Liver (tissue), 9 donors: Measurements from ENCODE around the gene MRGPRX2. TPM values are rescaled to one million over a fixed set of nuclear protein-coding genes. Genes with fewer than 3 reads are reported as not detected.

Source experiments
- DNase-seq: peaks from one replicate; pipeline ENCODE4 v3.0.0-alpha.2; 2017; ENCODE audit warnings: low spot score
- H3K27ac ChIP-seq, 2 donors: one replicate each; pipeline ENCODE4 v1.7.0; 2013; ENCODE audit warnings: inconsistent platforms in 2 of 2, low read length in 2 of 2, control low read depth in 1 of 2, low read depth in 1 of 2, mild to moderate bottlenecking in 1 of 2
- H3K27me3 ChIP-seq, 4 donors: one replicate each; pipeline versions ENCODE4 v1.6.1 to v1.7.0; 2013; ENCODE audit warnings: low read length in 3 of 4, inconsistent platforms in 1 of 4, mild to moderate bottlenecking in 1 of 4, moderate library complexity in 1 of 4; ENCODE audit not compliant: control insufficient read depth in 4 of 4, insufficient read depth in 4 of 4
- H3K36me3 ChIP-seq, 4 donors: one replicate each; pipeline versions ENCODE4 v1.6.1 to v1.7.0; 2013; ENCODE audit warnings: low read length in 3 of 4, mild to moderate bottlenecking in 3 of 4, low read depth in 1 of 4, moderate library complexity in 1 of 4; ENCODE audit not compliant: control insufficient read depth in 4 of 4, insufficient read depth in 3 of 4
- H3K4me1 ChIP-seq, 4 donors: one replicate each; pipeline versions ENCODE4 v1.6.1 to v1.7.0; 2013; ENCODE audit warnings: low read length in 3 of 4, mild to moderate bottlenecking in 3 of 4, moderate library complexity in 1 of 4; ENCODE audit not compliant: control insufficient read depth in 4 of 4, insufficient read depth in 4 of 4
- H3K4me3 ChIP-seq, 3 donors: one replicate each; pipeline versions ENCODE4 v1.6.1 to v1.7.0; 2013; ENCODE audit warnings: low read length in 3 of 3, control low read depth in 1 of 3, low read depth in 1 of 3, mild to moderate bottlenecking in 1 of 3
- H3K9ac ChIP-seq, 2 donors: one replicate each; pipeline ENCODE4 v1.7.0; 2013; ENCODE audit warnings: low read length in 2 of 2, mild to moderate bottlenecking in 2 of 2, moderate library complexity in 2 of 2, control low read depth in 1 of 2, low read depth in 1 of 2
- H3K9me3 ChIP-seq, 4 donors: one replicate each; pipeline versions ENCODE4 v1.6.1 to v1.7.0; 2013; ENCODE audit warnings: low read length in 3 of 4; ENCODE audit not compliant: control insufficient read depth in 4 of 4
- EGR1 ChIP-seq, 2 donors: IDR thresholded peaks; 2 replicates each; pipeline ENCODE4 v1.6.1; 2016 to 2018; ENCODE audit warnings: antibody characterized with exemption in 2 of 2, low read depth in 2 of 2
- FOXA1 ChIP-seq: IDR thresholded peaks from 2 replicates; pipeline ENCODE4 v1.6.1; 2016; ENCODE audit warnings: antibody characterized with exemption
- FOXA2 ChIP-seq: IDR thresholded peaks from 2 replicates; pipeline ENCODE4 v1.6.1; 2016; ENCODE audit warnings: antibody characterized with exemption
- GABPA ChIP-seq, 2 donors: IDR thresholded peaks in 1 of 2; conservative IDR thresholded peaks in 1 of 2; 2 replicates each; pipeline ENCODE4 v1.6.1; 2016; ENCODE audit warnings: antibody characterized with exemption in 2 of 2, mild to moderate bottlenecking in 1 of 2, moderate library complexity in 1 of 2
- HNF4G ChIP-seq: IDR thresholded peaks from 2 replicates; pipeline ENCODE4 v1.6.1; 2016; ENCODE audit warnings: antibody characterized with exemption
- JUND ChIP-seq, 2 donors: IDR thresholded peaks; 2 replicates each; pipeline ENCODE4 v1.6.1; 2016; ENCODE audit warnings: antibody characterized with exemption in 2 of 2
- RAD21 ChIP-seq, 2 donors: IDR thresholded peaks; 2 replicates each; pipeline ENCODE4 v1.6.1; 2016; ENCODE audit warnings: antibody characterized with exemption in 2 of 2, mild to moderate bottlenecking in 2 of 2
- RXRA ChIP-seq, 2 donors: IDR thresholded peaks; 2 replicates each; pipeline ENCODE4 v1.6.1; 2017 to 2018; ENCODE audit warnings: antibody characterized with exemption in 2 of 2, mild to moderate bottlenecking in 1 of 2
- WGBS: extraction: QIAGEN DNeasy Blood & Tissue Kit; methylation state at CpG from one replicate; pipeline ENCODE4 v1.1.7; 2013; 5-methylcytosine and 5-hydroxymethylcytosine counted together
- polyA plus RNA-seq, 2 donors: library from polyadenylated mRNA; stranded (reverse) in 1 of 2; unstranded in 1 of 2; fragments of 200-250 nt in 1 of 2; fragments of >200 nt in 1 of 2; fragmentation: Nextera tagmentation in 1 of 2; extraction: Ambion mirVana in 1 of 2; gene quantifications; one replicate each; pipeline versions ENCODE4 v1.2.1 to v1.2.3, GENCODE V29; 2013 to 2015
- total RNA-seq, 2 donors: library from RNA; depleted of rRNA; stranded (reverse); fragments of >200 nt; gene quantifications; one replicate each; pipeline ENCODE4 v1.2.3, GENCODE V29; 2014
- TF ChIP-seq, protein P1 (sequence below): IDR thresholded peaks from 2 replicates; pipeline ENCODE4 v1.6.1; 2016; ENCODE audit warnings: antibody characterized with exemption
- TF ChIP-seq, protein P2 (sequence below): fragments of 150-350 bp; IDR thresholded peaks from 2 replicates; pipeline ENCODE4 v1.5.1; 2017; ENCODE audit warnings: improper control_type of control experiment, low read depth, low read length; ENCODE audit not compliant: missing input control
- TF ChIP-seq, protein P3 (sequence below): IDR thresholded peaks from 2 replicates; pipeline ENCODE4 v1.6.1; 2016; ENCODE audit warnings: antibody characterized with exemption, mild to moderate bottlenecking
- donor health status: healthy.
- donor health status: healthy.
- donor health status: healthy.
- donor health status: healthy.
- donor health status: healthy.

MRGPRX2 gene
- total and polyA plus RNA-seq, 4 donors: not detected

DNA sequence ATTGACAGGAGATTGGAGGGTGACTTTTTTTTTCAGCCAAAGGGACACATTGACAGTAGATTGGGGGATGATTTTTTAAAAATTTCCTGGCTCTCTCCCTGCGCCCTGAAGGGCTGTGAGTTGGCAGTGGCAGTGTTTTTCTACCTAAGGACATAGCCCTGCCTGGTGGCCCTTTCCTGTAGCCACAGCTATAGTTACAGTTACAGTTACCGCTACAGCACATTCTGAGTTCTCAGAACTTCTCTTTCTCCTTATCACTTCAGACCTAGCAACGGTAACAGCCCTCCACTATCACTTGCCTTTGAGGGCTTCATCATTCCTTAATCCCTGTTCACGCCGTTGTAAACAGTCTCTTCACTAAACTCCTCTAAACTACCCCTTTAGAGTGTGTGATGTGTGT lies 684 bp downstream of the MRGPRX2 start:
- H3K4me1 ChIP-seq: no peaks in the 10 kb centered on the region
- TF ChIP-seq GABPA (IDR thresholded peaks at IDR 0.05 in 1 of 2, conservative IDR thresholded peaks at IDR 0.05 in 1 of 2) (no peak), RAD21 (IDR thresholded peaks at IDR 0.05) (no peak)
- TF ChIP-seq, protein P1, sequence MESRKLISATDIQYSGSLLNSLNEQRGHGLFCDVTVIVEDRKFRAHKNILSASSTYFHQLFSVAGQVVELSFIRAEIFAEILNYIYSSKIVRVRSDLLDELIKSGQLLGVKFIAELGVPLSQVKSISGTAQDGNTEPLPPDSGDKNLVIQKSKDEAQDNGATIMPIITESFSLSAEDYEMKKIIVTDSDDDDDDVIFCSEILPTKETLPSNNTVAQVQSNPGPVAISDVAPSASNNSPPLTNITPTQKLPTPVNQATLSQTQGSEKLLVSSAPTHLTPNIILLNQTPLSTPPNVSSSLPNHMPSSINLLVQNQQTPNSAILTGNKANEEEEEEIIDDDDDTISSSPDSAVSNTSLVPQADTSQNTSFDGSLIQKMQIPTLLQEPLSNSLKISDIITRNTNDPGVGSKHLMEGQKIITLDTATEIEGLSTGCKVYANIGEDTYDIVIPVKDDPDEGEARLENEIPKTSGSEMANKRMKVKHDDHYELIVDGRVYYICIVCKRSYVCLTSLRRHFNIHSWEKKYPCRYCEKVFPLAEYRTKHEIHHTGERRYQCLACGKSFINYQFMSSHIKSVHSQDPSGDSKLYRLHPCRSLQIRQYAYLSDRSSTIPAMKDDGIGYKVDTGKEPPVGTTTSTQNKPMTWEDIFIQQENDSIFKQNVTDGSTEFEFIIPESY: no peak
- TF ChIP-seq, protein P2, sequence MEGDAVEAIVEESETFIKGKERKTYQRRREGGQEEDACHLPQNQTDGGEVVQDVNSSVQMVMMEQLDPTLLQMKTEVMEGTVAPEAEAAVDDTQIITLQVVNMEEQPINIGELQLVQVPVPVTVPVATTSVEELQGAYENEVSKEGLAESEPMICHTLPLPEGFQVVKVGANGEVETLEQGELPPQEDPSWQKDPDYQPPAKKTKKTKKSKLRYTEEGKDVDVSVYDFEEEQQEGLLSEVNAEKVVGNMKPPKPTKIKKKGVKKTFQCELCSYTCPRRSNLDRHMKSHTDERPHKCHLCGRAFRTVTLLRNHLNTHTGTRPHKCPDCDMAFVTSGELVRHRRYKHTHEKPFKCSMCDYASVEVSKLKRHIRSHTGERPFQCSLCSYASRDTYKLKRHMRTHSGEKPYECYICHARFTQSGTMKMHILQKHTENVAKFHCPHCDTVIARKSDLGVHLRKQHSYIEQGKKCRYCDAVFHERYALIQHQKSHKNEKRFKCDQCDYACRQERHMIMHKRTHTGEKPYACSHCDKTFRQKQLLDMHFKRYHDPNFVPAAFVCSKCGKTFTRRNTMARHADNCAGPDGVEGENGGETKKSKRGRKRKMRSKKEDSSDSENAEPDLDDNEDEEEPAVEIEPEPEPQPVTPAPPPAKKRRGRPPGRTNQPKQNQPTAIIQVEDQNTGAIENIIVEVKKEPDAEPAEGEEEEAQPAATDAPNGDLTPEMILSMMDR: no peak
- no peak overlapping the region for H3K9ac ChIP-seq
- H3K9me3 ChIP-seq: no peaks in the 10 kb centered on the region
- H3K27me3 ChIP-seq: peaks cover 0 to 2% (median 0%) of the 10 kb centered on the region in 4 donors
- H3K27ac ChIP-seq: no peak overlapping the region
- no peak overlapping the region for H3K4me3 ChIP-seq
- WGBS: 45% methylated on average over 5 of the region's 5 CpGs
- H3K36me3 ChIP-seq: no peaks in the 10 kb centered on the region
- DNase-seq: no peak

DNA sequence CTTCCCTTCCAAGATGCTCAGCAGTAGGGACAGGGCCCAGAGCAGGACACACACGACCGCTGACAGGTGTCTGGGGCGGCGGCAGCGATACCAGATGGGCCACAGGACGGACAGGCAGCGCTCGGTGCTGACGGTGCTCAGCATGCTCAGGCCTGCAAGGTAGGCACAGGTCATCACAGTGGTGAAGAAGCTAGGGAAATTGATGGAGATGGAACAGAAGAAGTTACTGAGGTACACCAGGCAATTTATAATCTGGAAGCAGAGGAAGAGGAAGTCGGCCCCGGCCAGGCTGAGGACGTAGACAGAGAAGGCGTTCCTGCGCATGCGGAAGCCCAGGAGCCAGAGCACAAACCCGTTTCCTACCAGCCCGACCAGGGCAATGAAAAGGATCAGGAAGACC lies 4.6 kb downstream of the MRGPRX2 start:
- TF ChIP-seq RXRA (IDR thresholded peaks at IDR 0.05) (no peak), EGR1 (IDR thresholded peaks at IDR 0.05; ENCODE audit: low read depth in 2 of 2) (no peak), HNF4G (no peak), FOXA1 (no peak), FOXA2 (no peak), JUND (IDR thresholded peaks at IDR 0.05) (no peak)
- TF ChIP-seq, protein P3, sequence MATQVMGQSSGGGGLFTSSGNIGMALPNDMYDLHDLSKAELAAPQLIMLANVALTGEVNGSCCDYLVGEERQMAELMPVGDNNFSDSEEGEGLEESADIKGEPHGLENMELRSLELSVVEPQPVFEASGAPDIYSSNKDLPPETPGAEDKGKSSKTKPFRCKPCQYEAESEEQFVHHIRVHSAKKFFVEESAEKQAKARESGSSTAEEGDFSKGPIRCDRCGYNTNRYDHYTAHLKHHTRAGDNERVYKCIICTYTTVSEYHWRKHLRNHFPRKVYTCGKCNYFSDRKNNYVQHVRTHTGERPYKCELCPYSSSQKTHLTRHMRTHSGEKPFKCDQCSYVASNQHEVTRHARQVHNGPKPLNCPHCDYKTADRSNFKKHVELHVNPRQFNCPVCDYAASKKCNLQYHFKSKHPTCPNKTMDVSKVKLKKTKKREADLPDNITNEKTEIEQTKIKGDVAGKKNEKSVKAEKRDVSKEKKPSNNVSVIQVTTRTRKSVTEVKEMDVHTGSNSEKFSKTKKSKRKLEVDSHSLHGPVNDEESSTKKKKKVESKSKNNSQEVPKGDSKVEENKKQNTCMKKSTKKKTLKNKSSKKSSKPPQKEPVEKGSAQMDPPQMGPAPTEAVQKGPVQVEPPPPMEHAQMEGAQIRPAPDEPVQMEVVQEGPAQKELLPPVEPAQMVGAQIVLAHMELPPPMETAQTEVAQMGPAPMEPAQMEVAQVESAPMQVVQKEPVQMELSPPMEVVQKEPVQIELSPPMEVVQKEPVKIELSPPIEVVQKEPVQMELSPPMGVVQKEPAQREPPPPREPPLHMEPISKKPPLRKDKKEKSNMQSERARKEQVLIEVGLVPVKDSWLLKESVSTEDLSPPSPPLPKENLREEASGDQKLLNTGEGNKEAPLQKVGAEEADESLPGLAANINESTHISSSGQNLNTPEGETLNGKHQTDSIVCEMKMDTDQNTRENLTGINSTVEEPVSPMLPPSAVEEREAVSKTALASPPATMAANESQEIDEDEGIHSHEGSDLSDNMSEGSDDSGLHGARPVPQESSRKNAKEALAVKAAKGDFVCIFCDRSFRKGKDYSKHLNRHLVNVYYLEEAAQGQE: no peak
- TF ChIP-seq, protein P2: no peak
- 88% methylated on average over 17 of the region's 17 CpGs for WGBS
- Histone ChIP-seq H3K4me1 (no peaks in the 10 kb centered on the region), H3K9me3 (peaks cover 0 to 5% (median 0%) of the 10 kb centered on the region in 4 donors), H3K4me3 (no peak overlapping the region), H3K9ac (no peak overlapping the region), H3K27ac (no peak overlapping the region), H3K36me3 (no peaks in the 10 kb centered on the region), H3K27me3 (peaks cover 0 to 3% (median 0%) of the 10 kb centered on the region in 4 donors)
- no peak for DNase-seq
